Stimulated activated CD4-positive, alpha-beta T cell treated with anti-CD3 and anti-CD28 coated beads, Interleukin-2, amount 100 ng/mL, for 4 hours (primary cell): ENCODE measurements around the gene IPMK.
"Not testable (repeated sequence)": the region's sequence is repeated elsewhere in the genome, so short reads cannot be mapped to it uniquely, and the experiment has no call there.

Experiments
- DNase-seq: peaks from one replicate; pipeline ENCODE4 v3.0.0-alpha.2; 2020; ENCODE audit warnings: low read depth

The IPMK gene

DNA sequence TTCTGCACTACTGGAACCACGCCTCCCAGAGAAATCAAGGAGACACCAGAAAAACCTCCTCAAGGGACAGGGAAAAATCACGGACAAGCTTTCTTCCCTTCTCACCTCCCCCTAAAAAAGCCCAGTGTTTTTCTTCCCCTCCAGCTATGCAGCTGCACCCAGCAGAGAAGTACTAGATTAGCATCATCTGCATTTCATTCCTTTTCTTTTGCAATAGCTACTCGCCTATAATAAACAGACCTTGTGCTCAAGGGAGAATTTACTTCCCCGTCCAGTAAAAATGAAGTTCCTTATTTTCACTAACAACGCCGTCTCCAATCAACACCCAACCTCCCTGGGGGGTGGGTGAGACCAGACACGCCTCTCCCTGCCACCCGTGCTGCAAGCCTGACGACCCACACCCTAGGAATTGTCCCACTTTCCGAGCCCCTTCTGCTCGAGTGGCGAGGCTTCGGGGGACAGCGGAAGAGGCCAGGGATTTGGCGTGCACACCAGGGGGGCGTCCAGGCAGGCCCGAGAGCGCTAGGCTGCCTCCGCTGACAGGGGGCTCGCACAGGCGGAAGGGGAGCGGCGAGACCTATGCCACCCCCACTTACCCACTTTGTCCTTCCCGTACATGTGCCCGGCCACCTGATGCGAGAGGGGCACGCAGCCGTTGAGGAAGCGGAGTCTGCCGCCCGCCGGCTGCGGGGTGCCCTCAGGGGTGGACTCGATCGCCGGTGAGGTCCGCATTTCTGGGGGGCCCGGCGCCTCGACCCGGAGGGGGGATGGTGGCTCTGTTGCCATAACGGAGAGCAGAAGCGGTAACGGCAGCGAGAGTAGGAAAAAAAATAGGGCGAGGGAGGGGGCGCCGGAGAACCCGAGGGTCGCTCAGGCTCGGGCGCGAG, 625 bp downstream of the IPMK start:
- peak; percentile 5 for DNase-seq

- DNase-seq, result peak; percentile 16
Observed at GRCh38 chr10:58266003-58266825, 1.5 kb downstream of the IPMK start.

GRCh38 chr10:58265249-58265648, 2.4 kb downstream of the IPMK start:
- DNase-seq, result no peak

DNA sequence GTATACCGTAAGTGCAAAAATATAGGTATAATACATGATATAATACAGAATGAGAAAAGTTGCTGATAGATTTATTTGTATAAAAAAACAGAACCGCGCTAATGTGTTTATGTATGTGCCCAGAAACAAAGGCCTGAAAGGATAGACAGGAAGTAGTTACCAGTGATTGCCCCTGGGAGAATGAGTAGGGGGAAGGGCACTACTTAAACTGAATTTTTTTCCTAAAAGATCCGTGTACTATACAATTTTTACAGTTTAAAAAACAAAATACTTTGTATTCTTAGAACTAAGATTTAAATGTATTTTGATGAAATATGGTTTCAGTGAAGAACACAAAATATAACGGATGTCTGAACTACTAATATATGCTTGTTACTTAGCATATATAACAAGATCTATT, 2.9 kb downstream of the IPMK start:
- no peak for DNase-seq

DNA sequence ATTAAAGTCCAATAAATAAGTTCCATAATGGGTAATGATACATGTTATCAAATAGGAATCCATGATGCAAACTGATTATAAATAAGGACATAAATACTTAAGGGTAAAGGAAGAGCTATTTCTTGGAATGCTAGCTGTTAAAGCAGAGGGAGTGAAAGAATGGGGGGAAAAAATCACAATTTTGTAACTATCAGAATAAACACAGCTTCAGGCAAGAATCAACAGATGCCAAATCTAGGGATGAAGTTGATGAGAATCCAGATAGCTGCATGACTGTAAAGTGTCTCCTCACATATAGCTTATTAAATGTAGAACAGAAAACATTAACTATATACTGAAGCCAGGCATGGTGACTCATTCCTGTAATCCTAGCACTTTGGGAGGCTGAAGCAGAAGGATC, 4.9 kb downstream of the IPMK start:
- DNase-seq, result no peak

GRCh38 chr10:58260334-58260733, 7.4 kb downstream of the IPMK start:
- no peak for DNase-seq

- no peak for DNase-seq
Observed at GRCh38 chr10:58258977-58259692, 8.6 kb downstream of the IPMK start.

- not testable (repeated sequence) for DNase-seq
Observed at GRCh38 chr10:58256013-58256780, 11.5 kb downstream of the IPMK start.

DNA sequence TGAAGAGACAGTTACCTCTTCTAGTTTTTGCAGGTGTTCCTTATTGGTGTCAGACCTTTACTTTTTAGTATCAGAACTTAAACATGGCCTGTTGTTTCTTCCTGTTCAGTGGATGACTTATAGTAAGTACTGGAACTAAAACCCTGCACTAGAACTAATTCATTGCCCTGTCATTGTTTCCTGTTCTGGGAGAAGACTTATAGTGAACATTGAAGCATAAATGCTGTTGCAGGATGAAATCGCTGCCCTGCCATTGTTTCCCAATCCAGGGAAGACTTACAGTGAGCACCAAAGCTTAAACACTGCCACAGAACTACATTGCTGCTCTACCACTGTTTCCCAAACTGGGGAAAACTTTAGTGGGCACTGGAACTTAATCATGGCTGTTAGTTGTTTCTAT, 13.1 kb downstream of the IPMK start:
- no peak for DNase-seq

DNA sequence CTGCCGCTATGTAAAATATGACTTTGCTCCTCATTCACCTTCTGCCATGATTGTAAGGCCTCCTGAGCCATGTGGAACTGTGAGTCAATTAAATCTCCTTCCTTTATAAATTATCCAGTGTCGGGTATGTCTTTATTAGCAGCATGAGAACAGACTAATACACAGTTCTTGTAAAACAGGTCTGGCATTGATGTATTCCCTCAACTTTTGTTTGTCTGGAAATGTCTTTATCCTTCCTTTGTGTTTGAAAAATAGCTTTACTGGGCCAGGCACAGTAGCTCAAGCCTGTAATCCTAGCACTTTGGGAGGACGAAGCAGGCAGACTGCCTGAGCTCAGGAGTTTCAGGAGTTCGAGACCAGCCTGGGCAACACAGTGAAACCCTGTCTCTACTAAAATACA, 14.5 kb downstream of the IPMK start:
- DNase-seq, result no peak

DNA sequence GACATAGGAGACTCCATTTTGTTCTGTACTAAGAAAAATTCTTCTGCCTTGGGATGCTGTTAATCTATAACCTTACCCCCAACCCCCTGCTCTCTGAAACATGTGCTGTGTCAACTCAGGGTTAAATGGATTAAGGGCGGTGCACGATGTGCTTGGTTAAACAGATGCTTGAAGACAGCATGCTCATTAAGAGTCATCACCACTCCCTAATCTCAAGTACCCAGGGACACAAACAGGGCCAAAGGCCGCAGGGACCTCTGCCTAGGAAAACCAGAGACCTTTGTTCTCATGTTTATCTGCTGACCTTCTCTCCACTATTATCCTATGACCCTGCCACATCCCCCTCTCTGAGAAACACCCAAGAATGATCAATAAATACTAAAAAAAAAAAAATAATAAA, 23.0 kb downstream of the IPMK start:
- not testable (repeated sequence) for DNase-seq

GRCh38 chr10:58244242-58244641, 23.5 kb downstream of the IPMK start:
- not testable (repeated sequence) for DNase-seq

DNA sequence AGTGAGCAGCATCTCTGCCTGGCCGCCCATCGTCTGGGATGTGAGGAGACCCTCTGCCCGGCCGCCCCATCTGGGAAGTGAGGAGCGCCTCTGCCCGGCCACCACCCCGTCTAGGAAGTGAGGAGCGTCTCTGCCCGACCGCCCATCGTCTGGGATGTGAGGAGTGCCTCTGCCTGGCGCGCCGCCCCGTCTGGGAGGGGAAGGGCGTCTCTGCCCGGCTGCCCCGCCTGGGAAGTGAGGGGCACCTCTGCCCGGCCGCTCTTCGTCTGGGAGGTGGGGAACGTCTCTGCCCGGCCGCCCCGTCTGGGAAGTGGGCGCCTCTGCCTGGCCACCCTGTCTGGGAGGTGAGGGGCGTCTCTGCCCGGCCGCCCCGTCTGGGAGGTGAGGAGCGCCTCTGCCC, 23.9 kb downstream of the IPMK start:
- DNase-seq, result not testable (repeated sequence)

DNA sequence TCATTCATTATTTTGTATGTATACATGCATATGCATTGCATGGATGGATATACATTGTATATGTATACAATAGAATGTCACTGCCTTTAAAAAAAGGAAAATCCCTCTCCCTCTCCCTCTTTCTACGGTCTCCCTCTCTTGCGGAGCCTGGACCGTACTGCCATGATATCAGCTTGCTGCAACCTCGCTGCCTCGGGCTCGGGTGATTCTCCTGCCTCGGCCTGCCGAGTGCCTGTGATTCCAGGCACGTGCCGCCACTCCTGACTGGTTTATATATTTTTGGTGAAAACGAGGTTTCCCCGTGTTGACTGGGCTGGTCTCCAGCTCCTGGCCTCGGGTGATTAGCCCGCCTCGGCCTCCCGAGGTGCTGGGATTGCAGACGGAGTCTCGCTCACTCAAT, 24.4 kb downstream of the IPMK start:
- DNase-seq, result no peak

GRCh38 chr10:58241346-58241745, 26.3 kb downstream of the IPMK start:
- no peak for DNase-seq

DNA sequence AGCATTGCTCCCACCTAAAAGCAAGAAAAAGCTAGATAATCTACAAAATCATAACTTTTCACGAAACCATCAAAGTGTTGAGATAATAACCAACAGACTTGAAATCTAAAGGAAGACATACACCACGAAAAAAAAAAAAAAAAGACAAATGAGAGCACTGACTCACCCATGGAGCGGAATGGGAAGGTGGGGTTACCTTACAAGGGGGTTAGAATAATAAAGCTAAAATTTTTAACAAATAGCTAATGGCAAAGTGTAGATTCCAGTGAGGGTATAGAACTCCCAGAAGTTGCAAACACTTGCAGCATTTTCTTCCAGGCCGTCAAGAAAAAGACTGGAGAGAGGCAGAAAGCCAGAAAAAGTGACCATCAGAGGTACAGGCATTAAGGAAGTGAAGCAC, 27.2 kb downstream of the IPMK start:
- no peak for DNase-seq

DNA sequence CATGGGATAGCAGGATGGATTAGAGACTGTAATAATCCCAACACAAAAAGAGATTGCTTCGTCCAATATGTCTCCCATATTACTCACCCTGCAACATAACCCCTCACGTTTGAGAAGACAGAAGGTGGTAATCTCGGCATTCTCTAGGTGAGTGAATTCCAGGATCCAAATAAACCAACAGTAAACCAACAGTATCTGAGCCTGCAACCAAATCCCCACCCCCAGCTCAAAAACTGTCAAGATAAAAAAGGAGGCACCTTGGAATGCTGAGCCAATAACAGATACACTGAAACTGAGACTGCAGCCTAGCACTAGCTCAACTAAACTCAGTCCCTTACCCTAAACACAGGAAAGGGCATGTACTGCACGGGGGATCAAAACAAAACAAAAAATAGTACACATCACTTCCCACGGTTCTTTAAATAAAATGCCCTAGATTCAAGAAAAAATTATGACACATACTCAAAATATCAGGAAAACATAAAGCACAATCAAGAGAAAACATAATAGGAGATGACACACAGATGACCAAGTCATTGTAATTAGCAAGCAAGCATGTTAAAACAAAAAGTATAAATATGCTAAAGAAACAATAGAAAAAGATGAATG, 28.0 kb downstream of the IPMK start:
- DNase-seq, result no peak

DNA sequence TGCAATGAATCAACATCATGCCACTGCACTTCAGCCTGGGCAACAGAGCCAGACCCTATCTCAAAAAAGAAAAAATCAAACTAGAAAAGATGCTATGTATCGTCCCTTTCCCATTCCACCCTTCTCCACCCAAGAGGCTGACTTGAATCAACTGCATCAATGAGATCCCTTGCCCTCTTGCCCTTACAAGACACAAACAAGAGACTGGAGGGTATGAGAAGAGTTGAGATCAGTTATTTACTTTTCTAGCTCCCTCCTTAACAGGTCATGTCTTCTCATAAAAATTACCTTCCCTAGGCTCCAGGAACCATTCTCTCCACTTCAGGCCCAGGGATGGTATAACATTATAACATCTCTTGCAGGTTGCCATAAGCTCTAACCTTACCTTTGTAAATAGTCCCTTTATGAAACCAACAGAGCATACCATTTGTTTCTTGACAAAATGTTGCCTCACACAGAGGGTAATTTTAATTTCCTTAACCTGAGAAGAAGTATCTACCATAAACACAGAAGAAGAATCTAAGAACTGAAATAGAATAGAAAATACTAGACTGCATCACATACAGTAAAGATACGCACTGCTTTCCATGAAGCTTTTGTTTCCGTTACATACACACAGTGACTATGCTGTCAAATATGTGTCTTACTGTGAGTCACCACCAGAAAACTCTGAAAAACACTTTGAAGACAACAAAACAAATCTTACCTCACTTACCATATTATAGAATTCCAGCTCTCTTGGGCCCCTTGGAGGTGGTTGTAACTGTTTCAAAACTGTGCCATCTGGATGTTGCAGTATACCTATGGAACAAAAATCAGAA, 30.5 kb downstream of the IPMK start:
- DNase-seq, result no peak

- DNase-seq, result not testable (repeated sequence)
Observed at GRCh38 chr10:58229856-58230255, 37.8 kb downstream of the IPMK start.

DNA sequence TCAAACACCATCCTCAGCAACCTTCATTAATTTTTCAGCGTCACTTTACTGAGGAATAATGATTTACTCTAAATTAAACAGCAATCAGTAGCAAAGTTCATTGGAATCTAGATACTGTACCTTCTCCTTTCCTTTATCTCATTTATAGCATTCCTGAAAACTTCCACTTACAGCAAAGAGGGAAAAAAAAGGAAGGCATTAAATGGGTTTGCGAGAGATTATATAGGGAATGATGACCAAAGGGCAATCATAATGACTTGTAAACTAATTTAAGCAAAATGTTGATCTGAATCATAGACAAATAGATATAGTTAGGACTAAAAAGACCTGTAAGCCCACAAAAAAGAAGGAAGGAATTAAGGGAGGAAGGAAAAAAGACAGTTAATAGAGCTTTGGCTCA, 42.0 kb downstream of the IPMK start:
- DNase-seq, result no peak
